Stimulated activated CD4-positive, alpha-beta T cell treated with anti-CD3 and anti-CD28 coated beads, TNF-alpha, amount 100 ng/mL, for 24 hours (primary cell): ENCODE measurements around the gene NFIX.
A peak's percentile ranks its signal among the peaks of the same experiment; 100 is the strongest.

Source experiments
- DNase-seq, 3 experiments: peaks; one replicate each; pipeline ENCODE4 v3.0.0-alpha.2; 2020; ENCODE audit warnings: low read depth in 3 of 3

The NFIX gene

GRCh38 chr19:13055213-13056051 lies 60.2 kb downstream of the NFIX start:
- no peak for DNase-seq

DNA sequence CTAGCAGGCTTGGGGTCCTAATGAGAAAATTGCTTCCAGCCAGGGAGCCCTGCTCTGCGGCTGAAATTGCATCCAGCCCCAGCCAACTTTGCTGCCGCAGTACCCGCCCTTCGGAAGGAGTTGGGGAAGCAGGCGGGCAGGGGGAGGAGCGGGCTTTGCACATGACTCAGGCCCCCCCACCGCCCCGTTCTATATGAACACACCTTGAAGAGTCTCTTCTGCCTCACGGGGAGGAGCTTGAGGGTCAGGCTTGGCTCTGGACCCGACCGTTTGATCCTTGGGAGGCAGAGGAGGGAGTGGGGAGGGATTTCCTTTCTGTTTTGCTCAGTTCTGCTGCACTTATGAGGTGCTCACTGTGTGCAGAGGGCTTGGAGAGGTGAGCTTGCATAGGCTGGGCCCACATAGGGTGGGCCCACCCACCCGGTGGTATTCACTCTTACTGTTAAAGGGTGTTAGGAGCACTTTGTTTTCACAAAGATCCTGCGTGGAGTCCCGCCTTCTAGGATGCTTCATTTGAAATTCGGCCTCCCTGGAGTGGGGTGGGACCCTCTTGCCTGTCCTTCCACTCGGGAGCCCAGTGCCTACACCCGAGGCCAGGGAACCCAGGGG lies 60.9 kb downstream of the NFIX start:
- no peak for DNase-seq

DNA sequence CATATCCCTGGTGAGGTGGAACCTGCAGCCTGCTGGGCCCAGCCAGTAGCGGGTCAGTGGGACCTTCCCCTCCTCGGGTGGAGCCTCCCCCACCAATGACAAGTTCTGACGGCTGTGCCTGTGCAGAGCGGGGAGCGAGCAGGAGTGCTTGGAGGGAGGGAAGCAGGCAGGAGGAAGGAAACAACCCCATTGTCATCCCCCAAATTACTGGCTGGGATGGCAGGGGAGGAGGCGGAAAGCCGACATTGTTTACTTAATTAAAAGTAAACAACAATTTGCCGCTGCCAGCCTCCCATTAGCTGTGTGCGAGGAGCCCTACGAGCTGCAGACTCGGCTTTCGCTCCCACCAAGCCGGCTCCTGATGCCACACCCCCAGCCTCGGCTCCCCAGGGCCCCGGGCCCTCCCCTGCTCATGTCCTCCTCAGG lies 61.9 kb downstream of the NFIX start:
- no peak for DNase-seq

GRCh38 chr19:13057744-13058143 lies 62.5 kb downstream of the NFIX start:
- DNase-seq, result no peak

DNA sequence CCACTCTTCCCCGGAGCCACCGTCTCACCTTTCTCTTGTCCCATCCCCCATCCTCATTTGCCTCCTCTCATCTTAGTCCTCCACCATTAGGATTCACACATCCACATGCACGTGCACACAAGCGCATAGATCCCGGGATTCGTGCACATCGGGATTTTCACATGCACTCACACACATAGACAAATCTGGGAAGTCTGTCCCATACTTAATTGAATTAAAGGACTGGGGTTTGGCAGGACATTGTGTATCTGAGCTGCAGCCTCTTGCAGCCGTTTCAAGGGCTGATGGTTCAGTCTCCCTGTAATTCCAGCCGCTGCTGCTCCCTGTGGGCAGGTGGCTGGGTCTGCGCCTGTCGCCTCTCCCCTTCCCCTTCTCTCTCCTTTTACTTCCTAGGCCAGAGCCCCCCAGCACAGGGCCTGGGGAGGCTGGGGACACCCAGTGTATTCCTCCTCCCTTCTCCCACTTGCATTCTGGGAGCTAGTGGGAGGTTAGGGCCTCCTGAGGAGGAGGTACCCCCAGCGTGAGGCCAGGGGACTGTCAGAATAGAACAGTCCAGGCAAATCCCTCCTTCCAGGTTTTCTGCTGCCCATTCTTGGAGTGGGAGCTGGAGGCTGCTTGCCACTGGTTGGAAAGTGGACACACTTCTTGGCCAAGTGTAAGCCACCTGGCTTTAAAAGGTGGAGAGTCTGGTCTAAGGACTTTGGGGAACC lies 63.8 kb downstream of the NFIX start:
- DNase-seq, result no peak

DNA sequence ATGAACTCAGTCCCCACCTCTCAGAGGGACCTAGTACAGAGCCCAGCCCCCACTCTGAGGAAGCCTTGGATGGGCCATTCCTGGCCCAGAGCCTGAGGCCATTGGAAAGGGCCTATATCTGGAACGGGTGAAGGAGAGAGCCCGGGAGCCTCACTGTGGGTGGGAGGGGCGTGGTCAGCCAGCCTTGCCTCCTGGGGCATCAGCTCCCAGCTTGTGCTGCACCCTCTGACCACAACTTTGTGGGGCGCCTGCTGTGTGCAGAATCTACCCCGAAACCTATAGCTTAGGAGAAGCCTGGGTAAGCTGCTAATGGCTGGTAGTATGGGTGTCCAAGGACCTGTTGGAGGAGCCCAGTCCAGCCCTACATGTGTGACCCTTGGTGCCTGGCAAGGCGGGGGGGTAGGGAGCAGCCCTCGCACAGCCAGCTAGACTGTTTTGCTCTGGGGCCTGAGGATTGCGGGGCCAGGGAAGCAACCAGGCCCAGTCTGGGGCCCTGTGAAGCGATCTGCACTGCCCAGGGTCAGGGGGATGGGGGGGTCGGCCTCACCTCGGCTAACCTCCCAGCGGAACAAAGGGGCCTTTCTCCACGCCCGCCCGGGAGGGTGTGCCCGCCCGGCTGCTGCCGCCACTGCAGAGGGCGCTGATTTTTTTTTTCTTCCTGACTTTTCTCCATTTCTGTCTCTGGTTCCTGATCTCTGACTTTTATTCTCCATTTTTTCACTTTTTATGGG lies 65.1 kb downstream of the NFIX start:
- no peak for DNase-seq

GRCh38 chr19:13060964-13061927 lies 66.0 kb downstream of the NFIX start:
- peak; percentile 55 to 80 (median 61) for DNase-seq

- no peak for DNase-seq
Measured at GRCh38 chr19:13062317-13062716, 67.0 kb downstream of the NFIX start.

- no peak for DNase-seq
Measured at GRCh38 chr19:13063461-13064091, 68.3 kb downstream of the NFIX start.

- no peak for DNase-seq
Measured at GRCh38 chr19:13064092-13064489, 68.8 kb downstream of the NFIX start.

GRCh38 chr19:13066226-13066625 lies 71.0 kb downstream of the NFIX start:
- no peak for DNase-seq

- no peak for DNase-seq
Measured at GRCh38 chr19:13066933-13067807, 71.9 kb downstream of the NFIX start.

DNA sequence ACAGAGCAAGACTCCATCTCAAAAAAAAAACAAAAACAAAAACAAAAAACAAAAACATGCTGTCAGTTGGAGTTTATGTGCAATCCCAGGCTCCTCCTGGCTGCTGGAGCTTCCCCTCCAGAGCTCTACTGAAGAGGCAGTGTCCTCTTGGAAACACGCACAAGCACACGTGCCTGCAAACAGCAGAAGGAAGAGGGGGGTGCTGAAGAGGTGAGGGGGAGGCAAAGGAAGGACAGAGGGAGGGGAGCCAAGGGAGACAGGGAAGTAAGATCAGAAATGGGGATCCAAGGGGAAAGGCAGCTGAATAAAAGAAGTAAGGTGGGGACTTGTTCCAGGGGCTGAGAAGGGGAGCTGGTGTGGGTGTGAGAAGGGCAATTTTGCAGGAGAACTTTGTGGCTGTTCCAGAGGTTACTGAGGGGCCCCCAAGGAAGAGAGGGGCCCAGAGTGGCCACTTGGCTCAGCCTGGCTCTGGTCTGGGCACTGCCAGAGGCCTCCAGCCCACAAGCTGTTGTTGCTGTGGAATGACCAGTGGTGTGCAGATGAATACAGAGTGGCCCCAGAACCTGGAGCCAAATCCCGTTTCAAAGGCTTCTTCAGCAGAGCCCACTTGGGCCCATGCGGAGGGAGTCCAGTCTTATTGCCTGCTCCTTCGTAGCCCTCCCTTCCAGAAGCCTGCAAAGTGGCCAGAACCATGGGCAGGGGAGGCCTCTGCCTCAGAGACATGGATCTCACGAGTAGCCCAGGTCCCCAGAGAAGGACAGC lies 73.0 kb downstream of the NFIX start:
- no peak for DNase-seq

DNA sequence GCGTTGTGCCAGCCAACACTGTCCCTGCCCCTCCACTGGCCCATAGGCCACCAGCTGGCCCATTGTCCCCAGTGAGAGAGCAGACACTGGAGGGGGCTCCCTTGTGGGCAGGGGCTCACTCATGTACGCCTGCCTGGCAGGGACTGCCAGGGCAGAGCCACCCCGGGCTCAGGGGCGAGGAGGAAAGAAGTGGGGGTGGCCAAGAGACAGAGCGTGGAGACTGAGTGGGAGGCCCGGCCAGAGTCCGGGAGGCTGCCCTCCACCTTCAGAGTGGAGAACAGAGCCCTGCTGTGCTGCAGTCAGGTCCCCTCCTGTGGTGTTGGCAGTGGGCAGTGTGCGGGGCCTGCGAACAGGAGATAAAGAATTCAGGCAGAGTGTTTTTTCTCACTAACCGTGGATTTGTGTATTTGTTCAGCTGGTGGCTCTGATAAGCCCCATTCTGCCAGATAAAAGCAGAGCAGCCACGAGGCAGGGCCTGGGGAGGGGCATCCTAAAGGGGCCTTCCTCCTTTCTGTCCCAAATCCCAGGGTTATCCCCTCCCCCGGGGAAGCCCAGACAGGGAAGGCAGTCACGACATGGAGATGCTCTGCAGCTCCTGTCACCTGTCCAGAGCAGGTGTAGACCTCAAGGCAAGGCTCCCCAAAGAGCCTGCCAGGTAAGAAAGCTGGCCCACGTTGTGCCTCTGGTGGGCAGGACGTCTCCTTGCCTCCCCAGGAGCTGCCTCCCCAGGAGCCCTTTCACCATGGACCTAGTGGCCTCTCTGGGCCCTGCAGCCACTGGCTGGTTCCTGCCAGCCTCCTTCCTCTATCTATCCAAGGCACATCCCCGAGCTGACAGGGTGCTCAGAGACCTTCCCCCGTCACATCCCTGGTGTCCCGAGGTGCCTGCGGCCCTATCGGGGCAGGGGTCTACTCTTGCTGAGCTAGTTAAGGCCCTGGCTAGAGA lies 74.4 kb downstream of the NFIX start:
- DNase-seq, result no peak

DNA sequence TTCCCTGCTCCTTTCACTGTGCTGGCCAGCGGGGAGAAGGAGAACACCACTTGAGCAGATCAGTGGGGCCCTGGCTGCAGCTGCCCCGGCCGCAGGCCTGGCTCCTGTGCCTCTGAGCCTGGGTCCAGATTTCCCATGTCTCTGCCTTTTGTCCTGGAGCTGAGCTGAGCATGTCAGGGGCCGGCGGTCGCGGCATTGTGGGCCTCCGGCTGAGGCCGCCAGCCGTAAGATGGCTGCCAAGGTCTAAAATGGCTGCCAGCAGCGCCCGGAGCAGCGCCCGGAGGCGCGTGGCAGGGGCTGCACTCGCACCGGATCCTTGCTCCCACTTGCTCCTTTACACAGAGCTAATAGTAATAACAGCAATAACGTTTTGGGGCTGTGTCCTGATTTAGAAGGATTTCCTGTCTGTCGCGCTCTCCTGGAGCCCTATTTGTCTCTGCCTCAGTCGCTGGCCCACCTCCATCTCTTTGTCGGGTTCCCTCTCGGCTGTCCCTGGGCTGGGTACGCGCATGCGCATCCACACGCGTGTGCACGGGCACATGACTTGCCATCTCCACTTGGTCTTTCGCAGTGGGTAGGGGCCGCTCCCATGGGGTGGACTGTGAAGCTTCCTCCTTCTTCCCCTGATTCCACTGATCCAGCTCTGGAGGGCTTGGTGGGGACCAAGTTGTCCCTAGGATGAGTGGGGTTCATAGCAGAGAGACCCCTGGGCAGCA lies 75.3 kb downstream of the NFIX start:
- DNase-seq, result no peak

GRCh38 chr19:13071444-13072187 lies 76.3 kb downstream of the NFIX start:
- no peak for DNase-seq
